Measurements from ENCODE around the gene ALMS1. TPM values are rescaled to one million over a fixed set of nuclear protein-coding genes. Genes with fewer than 3 reads are reported as not detected.

The ALMS1 gene
- total RNA-seq, 1 experiment from 2014 or later: 37.3 TPM

- intact Hi-C loops (cut with micrococcal nuclease; ENCODE audit: unreplicated experiment): no loop called here
- DNase-seq (ENCODE audit: low spot score): no peak
- TF ChIP-seq EZH2 (IDR thresholded peaks at IDR 0.05; ENCODE audit: borderline replicate concordance, low read depth, low read length, poor library complexity, severe bottlenecking) (no peak), CTCF (conservative IDR thresholded peaks at IDR 0.05; ENCODE audit: low read depth, low read length) (no peak)
Measured at GRCh38 chr2:73487112-73487657, 101.5 kb downstream of the ALMS1 start.

GRCh38 chr2:73488079-73488478, 102.4 kb downstream of the ALMS1 start:
- no peak overlapping the region for H3K4me3 ChIP-seq (ENCODE audit: low read depth, low read length, poor library complexity, severe bottlenecking)
- intact Hi-C loops (cut with micrococcal nuclease; ENCODE audit: unreplicated experiment): no loop called here
- no peaks in the 10 kb centered on the region for H3K4me1 ChIP-seq (ENCODE audit: insufficient read depth, low read length, poor library complexity, severe bottlenecking)
- no peaks in the 10 kb centered on the region for H3K9me3 ChIP-seq (ENCODE audit: low read depth, low read length, poor library complexity, severe bottlenecking)
- peaks cover 7% of the 10 kb centered on the region for H3K36me3 ChIP-seq (ENCODE audit: insufficient read depth, low read length, poor library complexity, severe bottlenecking)
- BruUV-seq (replicated peaks): no TSS peak
- CTCF ChIA-PET: no interaction called here
- no peaks in the 10 kb centered on the region for H3K27me3 ChIP-seq (replicated peaks; ENCODE audit: insufficient read depth, low read depth, low read length, poor library complexity)
- no peak for DNase-seq (ENCODE audit: low spot score)
- H3K27ac ChIP-seq (ENCODE audit: low read depth, low read length, poor library complexity, severe bottlenecking): no peak overlapping the region
- TF ChIP-seq CTCF (conservative IDR thresholded peaks at IDR 0.05; ENCODE audit: low read depth, low read length) (no peak), EZH2 (IDR thresholded peaks at IDR 0.05; ENCODE audit: borderline replicate concordance, low read depth, low read length, poor library complexity, severe bottlenecking) (no peak)
- POLR2A ChIA-PET (ENCODE audit: low non-redundant PET): no interaction called here

More at GRCh38 chr2:73487112-73487657, 101.5 kb downstream of the ALMS1 start:
- ChIA-PET POLR2A (ENCODE audit: low non-redundant PET) (no interaction called here), CTCF (no interaction called here)
- no peak overlapping the region for H3K4me3 ChIP-seq (ENCODE audit: low read depth, low read length, poor library complexity, severe bottlenecking)
- H3K36me3 ChIP-seq (ENCODE audit: insufficient read depth, low read length, poor library complexity, severe bottlenecking): peaks cover 7% of the 10 kb centered on the region
- H3K27me3 ChIP-seq (replicated peaks; ENCODE audit: insufficient read depth, low read depth, low read length, poor library complexity): no peaks in the 10 kb centered on the region
- no peaks in the 10 kb centered on the region for H3K4me1 ChIP-seq (ENCODE audit: insufficient read depth, low read length, poor library complexity, severe bottlenecking)
- no TSS peak for BruUV-seq (replicated peaks)
- no peak overlapping the region for H3K27ac ChIP-seq (ENCODE audit: low read depth, low read length, poor library complexity, severe bottlenecking)
- no peaks in the 10 kb centered on the region for H3K9me3 ChIP-seq (ENCODE audit: low read depth, low read length, poor library complexity, severe bottlenecking)

DNA sequence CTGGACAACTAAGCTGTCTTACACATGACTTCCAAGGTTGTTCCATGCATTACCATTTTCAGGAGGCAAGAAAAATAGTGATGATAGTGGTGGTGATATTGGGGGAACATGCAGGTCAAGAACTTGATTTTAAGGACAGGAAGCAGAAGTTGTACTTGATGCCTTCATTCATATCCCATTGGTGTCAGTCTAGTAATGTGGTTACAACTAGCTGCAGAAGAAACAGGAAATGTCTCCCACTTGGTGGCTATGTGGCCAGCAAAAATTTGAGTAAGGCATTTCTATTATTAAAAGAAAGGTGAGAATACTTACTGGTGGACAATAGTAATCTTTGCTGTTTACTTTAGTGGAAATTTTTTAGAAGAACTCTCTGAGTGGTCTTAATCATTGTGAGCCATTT, 103.4 kb downstream of the ALMS1 start:
- CTCF ChIA-PET: no interaction called here

More for the DNA sequence above, 103.4 kb downstream of the ALMS1 start:
- no peak overlapping the region for H3K4me3 ChIP-seq (ENCODE audit: low read depth, low read length, poor library complexity, severe bottlenecking)
- POLR2A ChIA-PET (ENCODE audit: low non-redundant PET): no interaction called here
- DNase-seq (ENCODE audit: low spot score): no peak
- peaks cover 7% of the 10 kb centered on the region for H3K36me3 ChIP-seq (ENCODE audit: insufficient read depth, low read length, poor library complexity, severe bottlenecking)
- no TSS peak for BruUV-seq (replicated peaks)
- no peaks in the 10 kb centered on the region for H3K9me3 ChIP-seq (ENCODE audit: low read depth, low read length, poor library complexity, severe bottlenecking)
- H3K27ac ChIP-seq (ENCODE audit: low read depth, low read length, poor library complexity, severe bottlenecking): no peak overlapping the region
- intact Hi-C loops (cut with micrococcal nuclease; ENCODE audit: unreplicated experiment): no loop called here
- H3K27me3 ChIP-seq (replicated peaks; ENCODE audit: insufficient read depth, low read depth, low read length, poor library complexity): no peaks in the 10 kb centered on the region
- TF ChIP-seq EZH2 (IDR thresholded peaks at IDR 0.05; ENCODE audit: borderline replicate concordance, low read depth, low read length, poor library complexity, severe bottlenecking) (no peak), CTCF (conservative IDR thresholded peaks at IDR 0.05; ENCODE audit: low read depth, low read length) (no peak)
- no peaks in the 10 kb centered on the region for H3K4me1 ChIP-seq (ENCODE audit: insufficient read depth, low read length, poor library complexity, severe bottlenecking)
